Measurements from ENCODE around the gene CYP27C1. TPM values are rescaled to one million over a fixed set of nuclear protein-coding genes. Genes with fewer than 3 reads are reported as not detected.

Gene CYP27C1
- total and polyA plus RNA-seq, 10 of the 15 experiments (the other 5 are each of a cell fraction or from before 2014, with no cell fraction given): not detected

DNA sequence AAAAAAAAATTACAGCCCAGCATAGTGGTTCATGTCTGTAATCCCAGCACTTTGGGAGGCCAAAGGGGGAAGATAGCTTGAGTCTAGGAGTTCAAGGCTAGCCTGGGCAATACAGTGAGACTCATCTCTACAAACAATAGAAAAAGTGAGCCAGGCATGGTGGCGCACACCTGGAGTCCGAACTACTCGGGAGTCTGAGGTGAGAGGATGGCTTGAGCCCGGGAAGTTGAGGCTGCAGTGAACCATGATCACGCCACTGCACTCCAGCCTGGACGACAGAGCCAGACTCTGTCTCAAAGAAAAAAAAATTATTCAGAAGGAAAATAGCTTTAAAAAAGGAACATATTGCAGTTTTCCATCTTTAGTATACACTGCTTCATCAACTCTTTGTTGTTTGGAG lies 47.8 kb downstream of the CYP27C1 start (continued):
- TF ChIP-seq, protein P1, sequence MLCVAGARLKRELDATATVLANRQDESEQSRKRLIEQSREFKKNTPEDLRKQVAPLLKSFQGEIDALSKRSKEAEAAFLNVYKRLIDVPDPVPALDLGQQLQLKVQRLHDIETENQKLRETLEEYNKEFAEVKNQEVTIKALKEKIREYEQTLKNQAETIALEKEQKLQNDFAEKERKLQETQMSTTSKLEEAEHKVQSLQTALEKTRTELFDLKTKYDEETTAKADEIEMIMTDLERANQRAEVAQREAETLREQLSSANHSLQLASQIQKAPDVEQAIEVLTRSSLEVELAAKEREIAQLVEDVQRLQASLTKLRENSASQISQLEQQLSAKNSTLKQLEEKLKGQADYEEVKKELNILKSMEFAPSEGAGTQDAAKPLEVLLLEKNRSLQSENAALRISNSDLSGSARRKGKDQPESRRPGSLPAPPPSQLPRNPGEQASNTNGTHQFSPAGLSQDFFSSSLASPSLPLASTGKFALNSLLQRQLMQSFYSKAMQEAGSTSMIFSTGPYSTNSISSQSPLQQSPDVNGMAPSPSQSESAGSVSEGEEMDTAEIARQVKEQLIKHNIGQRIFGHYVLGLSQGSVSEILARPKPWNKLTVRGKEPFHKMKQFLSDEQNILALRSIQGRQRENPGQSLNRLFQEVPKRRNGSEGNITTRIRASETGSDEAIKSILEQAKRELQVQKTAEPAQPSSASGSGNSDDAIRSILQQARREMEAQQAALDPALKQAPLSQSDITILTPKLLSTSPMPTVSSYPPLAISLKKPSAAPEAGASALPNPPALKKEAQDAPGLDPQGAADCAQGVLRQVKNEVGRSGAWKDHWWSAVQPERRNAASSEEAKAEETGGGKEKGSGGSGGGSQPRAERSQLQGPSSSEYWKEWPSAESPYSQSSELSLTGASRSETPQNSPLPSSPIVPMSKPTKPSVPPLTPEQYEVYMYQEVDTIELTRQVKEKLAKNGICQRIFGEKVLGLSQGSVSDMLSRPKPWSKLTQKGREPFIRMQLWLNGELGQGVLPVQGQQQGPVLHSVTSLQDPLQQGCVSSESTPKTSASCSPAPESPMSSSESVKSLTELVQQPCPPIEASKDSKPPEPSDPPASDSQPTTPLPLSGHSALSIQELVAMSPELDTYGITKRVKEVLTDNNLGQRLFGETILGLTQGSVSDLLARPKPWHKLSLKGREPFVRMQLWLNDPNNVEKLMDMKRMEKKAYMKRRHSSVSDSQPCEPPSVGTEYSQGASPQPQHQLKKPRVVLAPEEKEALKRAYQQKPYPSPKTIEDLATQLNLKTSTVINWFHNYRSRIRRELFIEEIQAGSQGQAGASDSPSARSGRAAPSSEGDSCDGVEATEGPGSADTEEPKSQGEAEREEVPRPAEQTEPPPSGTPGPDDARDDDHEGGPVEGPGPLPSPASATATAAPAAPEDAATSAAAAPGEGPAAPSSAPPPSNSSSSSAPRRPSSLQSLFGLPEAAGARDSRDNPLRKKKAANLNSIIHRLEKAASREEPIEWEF (IDR thresholded peaks at IDR 0.05; ENCODE audit: insufficient replicate concordance, low read depth, low read length): no peak
- no peak for TF ChIP-seq ATF7 (IDR thresholded peaks at IDR 0.05; ENCODE audit: low read depth)

DNA sequence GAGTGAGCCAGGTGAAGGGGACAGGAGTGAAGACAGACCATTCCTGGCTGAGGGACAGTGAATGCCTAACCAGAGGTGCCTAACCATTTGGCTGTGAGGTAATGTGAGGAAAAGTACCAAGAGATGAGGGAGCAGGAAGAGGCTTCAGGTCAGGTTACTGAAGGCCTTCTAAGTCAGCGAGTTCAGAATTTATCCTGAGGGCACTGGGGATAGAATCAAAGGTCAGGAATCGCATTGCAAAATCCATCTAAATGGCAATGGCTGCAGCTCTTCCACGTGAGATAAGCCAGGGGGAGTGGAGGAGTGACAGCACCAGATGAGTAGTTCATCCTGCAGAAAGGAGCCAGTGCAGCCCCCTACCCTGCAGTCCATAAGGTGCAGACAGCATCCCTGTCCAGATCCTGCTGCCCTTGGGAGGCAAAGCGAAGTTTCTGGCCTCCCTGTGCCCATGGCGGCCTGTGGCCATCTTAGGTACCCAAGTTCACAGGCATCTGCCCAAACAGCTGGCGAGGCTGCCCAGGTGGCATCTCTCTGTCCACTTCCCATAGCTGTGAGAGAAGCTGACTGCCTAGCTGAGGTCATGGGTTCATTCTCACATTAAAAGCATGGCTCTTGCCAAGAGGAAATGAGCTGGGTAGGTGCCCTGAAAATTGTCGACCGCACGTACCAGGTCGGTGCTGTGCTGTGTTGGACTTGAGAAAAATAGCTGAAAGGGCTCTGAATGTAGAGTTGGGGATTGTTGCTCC lies 49.5 kb downstream of the CYP27C1 start:
- no peak for ATAC-seq
- Histone ChIP-seq H3K9ac (ENCODE audit: control insufficient read depth, insufficient read depth, low read length) (no peak overlapping the region), H3K27ac (ENCODE audit: control insufficient read depth, insufficient read depth) (no peak overlapping the region), H3K27me3 (replicated peaks in 1 of 2; ENCODE audit: control insufficient read depth in 2 of 2, insufficient read depth in 2 of 2, low read length in 1 of 2) (peaks cover 0 to 4% of the 10 kb centered on the region in 2 experiments; a peak in 3 of 4 replicates), H4K20me1 (ENCODE audit: control insufficient read depth, insufficient read depth) (no peaks in the 10 kb centered on the region), H3K9me3 (replicated peaks; ENCODE audit: control insufficient read depth, insufficient read depth, low read length) (no peaks in the 10 kb centered on the region), H3K36me3 (ENCODE audit: control insufficient read depth in 2 of 2, insufficient read depth in 2 of 2, low read length in 1 of 2) (no peaks in the 10 kb centered on the region), H2AFZ (ENCODE audit: control insufficient read depth, low read depth, low read length) (no peak overlapping the region), H3K4me1 (ENCODE audit: control insufficient read depth, insufficient read depth, low read length) (no peaks in the 10 kb centered on the region), H3K4me2 (ENCODE audit: control insufficient read depth, insufficient read depth) (no peak overlapping the region), H3K79me2 (ENCODE audit: control insufficient read depth, insufficient read depth, low read length) (no peaks in the 10 kb centered on the region), H3K4me3 (no peak overlapping the region)
- 52% methylated on average over 10 of the region's 10 CpGs for WGBS (ENCODE audit: insufficient coverage, insufficient replicate concordance, low lambda C conversion rate, missing lambda C conversion rate)
- ChIA-PET POLR2A (no interaction called here), CTCF (interaction anchor here (1.5 to 4.2 kb wide), 3 partner anchors 27 to 103 kb away, joined by 4 to 35 read pairs (median 8); no protein-coding TSS in a partner anchor), RAD21 (ENCODE audit: unreplicated experiment) (interaction anchor here (1.2 kb wide), 1 partner anchor 103 kb away, joined by 3 read pairs; no protein-coding TSS in a partner anchor), SMC1A (ENCODE audit: uncharacterized antibody, unreplicated experiment) (interaction anchor here (1.0 kb wide), 1 partner anchor 309 kb away, joined by 3 read pairs; no protein-coding TSS in a partner anchor)
- no TSS peak for BruUV-seq (replicated peaks)
- no peak for DNase-seq (ENCODE audit: low read depth, low spot score)
- intact Hi-C loops (cut with micrococcal nuclease; ENCODE audit: unreplicated experiment): loop anchor here (5.0 kb wide), 1 partner anchor 103 kb away; no protein-coding TSS in a partner anchor
- in situ Hi-C loops (cut with MboI): no loop called here
- no peak for FAIRE-seq
- TF ChIP-seq ZNF217 (IDR thresholded peaks at IDR 0.05) (no peak), MTA3 (IDR thresholded peaks at IDR 0.05; ENCODE audit: borderline replicate concordance, low read length) (no peak), EED (IDR thresholded peaks at IDR 0.05; ENCODE audit: low read depth) (no peak), YBX1 (IDR thresholded peaks at IDR 0.05) (no peak), WRNIP1 (IDR thresholded peaks at IDR 0.05; ENCODE audit: borderline replicate concordance, low read depth, low read length) (no peak), POLR2AphosphoS5 (IDR thresholded peaks at IDR 0.05; ENCODE audit: low read length) (no peak), TCF3 (IDR thresholded peaks at IDR 0.05; ENCODE audit: borderline replicate concordance, insufficient read depth, low read depth, low read length) (no peak)
- TF ChIP-seq, protein P2, sequence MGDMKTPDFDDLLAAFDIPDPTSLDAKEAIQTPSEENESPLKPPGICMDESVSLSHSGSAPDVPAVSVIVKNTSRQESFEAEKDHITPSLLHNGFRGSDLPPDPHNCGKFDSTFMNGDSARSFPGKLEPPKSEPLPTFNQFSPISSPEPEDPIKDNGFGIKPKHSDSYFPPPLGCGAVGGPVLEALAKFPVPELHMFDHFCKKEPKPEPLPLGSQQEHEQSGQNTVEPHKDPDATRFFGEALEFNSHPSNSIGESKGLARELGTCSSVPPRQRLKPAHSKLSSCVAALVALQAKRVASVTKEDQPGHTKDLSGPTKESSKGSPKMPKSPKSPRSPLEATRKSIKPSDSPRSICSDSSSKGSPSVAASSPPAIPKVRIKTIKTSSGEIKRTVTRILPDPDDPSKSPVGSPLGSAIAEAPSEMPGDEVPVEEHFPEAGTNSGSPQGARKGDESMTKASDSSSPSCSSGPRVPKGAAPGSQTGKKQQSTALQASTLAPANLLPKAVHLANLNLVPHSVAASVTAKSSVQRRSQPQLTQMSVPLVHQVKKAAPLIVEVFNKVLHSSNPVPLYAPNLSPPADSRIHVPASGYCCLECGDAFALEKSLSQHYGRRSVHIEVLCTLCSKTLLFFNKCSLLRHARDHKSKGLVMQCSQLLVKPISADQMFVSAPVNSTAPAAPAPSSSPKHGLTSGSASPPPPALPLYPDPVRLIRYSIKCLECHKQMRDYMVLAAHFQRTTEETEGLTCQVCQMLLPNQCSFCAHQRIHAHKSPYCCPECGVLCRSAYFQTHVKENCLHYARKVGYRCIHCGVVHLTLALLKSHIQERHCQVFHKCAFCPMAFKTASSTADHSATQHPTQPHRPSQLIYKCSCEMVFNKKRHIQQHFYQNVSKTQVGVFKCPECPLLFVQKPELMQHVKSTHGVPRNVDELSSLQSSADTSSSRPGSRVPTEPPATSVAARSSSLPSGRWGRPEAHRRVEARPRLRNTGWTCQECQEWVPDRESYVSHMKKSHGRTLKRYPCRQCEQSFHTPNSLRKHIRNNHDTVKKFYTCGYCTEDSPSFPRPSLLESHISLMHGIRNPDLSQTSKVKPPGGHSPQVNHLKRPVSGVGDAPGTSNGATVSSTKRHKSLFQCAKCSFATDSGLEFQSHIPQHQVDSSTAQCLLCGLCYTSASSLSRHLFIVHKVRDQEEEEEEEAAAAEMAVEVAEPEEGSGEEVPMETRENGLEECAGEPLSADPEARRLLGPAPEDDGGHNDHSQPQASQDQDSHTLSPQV (IDR thresholded peaks at IDR 0.05): no peak
- TF ChIP-seq, protein P3, sequence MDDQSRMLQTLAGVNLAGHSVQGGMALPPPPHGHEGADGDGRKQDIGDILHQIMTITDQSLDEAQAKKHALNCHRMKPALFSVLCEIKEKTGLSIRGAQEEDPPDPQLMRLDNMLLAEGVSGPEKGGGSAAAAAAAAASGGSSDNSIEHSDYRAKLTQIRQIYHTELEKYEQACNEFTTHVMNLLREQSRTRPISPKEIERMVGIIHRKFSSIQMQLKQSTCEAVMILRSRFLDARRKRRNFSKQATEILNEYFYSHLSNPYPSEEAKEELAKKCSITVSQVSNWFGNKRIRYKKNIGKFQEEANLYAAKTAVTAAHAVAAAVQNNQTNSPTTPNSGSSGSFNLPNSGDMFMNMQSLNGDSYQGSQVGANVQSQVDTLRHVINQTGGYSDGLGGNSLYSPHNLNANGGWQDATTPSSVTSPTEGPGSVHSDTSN (IDR thresholded peaks at IDR 0.05; ENCODE audit: insufficient replicate concordance, low read depth, low read length): no peak
